ENCODE data around the gene PAH.

DNA sequence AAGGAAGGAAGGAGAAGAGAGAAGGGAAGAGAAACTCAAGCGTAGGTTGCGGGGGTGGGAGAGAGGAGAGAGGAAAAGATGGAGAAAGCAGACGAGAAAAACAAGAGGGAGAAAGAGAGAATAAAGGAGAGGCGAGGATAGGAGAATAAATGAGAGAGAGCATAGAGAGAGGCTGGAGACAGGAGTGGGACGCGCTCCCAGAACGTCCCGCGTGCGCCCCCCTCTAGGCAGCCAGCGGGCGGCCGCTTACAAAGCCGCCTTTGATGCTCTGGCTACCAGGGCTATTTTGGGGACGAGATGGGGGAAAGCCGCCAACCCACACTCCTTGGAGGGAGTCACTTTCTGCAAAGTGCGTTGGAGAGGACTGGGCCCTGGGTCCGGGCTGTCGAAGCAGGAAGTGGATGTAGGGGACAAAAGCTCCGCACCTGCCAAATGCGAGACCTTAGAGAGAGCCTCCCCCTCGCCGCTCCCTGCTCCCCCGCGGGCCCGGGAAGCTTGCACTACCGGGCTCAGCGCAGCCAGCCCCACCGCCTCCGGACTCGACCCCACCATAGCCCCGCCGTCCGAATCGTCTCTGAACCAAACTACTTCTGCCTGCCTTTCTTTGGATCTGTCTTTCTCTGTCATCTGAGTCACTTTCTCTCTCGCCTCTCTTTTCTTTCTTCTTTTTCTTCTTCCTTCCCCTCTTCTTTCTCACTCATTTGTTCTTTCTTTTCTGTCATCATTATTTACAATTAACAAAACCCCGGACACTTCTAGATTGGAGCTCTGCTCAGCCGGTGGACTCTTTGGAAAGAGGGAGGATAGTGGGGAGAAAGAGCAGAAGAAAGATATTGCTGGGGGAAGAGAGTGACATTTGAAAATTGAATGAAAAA is 48.5 kb upstream of the PAH start:
- no peak for TF ChIP-seq CTCF (conservative IDR thresholded peaks at IDR 0.05; ENCODE audit: low read depth, low read length)
- no peak for TF ChIP-seq RFX5 (IDR thresholded peaks at IDR 0.05; ENCODE audit: low read depth, low read length)
- TF ChIP-seq MAZ (IDR thresholded peaks at IDR 0.05; ENCODE audit: borderline replicate concordance, low read depth, low read length), result no peak
- TF ChIP-seq MXI1 (IDR thresholded peaks at IDR 0.05; ENCODE audit: borderline replicate concordance, low read depth, low read length), result no peak
- TF ChIP-seq SMC3 (IDR thresholded peaks at IDR 0.05; ENCODE audit: low read depth, low read length), result no peak
- no peak for TF ChIP-seq USF2 (IDR thresholded peaks at IDR 0.05; ENCODE audit: low read depth, low read length)
- no peak for TF ChIP-seq POLR2A (IDR thresholded peaks at IDR 0.05; ENCODE audit: low read depth, low read length)
- no peak for TF ChIP-seq RAD21 (IDR thresholded peaks at IDR 0.05; ENCODE audit: low read length)
- TF ChIP-seq MAFK (IDR thresholded peaks at IDR 0.05; ENCODE audit: low read depth, low read length), result no peak

Data from IMR-90 (cell line).